GM19455 (cell line): ENCODE measurements around the gene AREG.

Experiments
- ATAC-seq: cut with Tn5 transposase; IDR thresholded peaks from one replicate; pipeline ENCODE4 v1.9.1; 2021; ENCODE audit not compliant: unreplicated experiment

Gene AREG

DNA sequence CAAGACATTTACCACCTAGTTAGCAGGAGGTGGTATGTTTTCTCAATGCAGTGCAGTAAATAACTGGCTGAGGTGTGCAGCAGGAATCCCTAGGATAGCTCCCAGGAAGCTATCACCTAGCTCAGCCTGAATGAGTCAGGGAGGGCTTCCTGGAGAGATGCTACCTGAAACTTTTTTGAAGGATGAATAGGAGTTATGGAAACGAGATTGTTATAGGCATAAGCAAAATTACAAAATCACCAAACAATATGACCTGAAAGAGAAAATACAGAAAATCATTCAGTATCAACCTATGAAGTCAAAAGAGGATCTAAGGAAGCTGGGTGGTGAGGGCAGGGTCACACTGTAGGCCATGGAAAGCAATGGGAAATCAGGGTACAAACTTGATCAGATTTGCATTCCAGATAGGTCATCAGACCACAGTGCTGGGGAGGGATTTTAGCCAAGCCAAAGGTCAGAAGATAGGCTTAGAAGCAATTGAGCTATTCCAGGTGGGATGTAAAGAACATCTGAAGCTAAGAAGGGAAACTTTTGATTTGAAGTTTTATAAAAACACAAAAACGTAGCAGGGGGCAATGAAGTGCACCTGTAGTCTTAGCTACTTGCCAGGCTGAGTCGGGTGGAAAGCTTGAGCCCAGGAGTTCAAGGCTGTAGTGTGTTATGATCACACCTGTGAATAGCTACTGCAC is 11.3 kb downstream of the AREG start:
- ATAC-seq = no peak

DNA sequence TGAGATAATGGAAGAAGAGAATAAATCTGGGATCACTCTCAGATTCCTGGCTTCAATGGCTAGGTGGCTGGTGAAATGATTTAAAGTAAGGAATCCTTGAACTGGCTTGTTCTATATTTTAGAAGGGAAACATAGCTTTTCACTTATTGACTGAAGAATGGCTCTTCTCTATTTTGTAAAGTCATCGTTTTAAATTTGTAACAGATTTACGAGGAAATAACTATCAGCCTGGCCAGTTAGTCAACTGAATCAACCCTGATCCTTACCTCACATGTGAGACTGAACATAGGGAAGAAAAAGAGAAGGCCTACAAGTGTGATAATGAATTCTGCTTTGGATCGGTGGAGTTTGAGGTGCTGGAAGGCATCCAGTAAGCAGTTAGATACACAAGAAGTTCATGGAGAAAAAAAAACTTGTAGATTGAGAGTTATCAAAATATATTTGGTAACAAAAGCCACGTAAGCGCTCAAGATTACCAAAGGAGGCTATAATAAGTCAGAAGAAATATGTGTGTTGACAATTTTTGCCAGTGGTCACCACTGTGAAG is 12.0 kb downstream of the AREG start:
- ATAC-seq = no peak

DNA sequence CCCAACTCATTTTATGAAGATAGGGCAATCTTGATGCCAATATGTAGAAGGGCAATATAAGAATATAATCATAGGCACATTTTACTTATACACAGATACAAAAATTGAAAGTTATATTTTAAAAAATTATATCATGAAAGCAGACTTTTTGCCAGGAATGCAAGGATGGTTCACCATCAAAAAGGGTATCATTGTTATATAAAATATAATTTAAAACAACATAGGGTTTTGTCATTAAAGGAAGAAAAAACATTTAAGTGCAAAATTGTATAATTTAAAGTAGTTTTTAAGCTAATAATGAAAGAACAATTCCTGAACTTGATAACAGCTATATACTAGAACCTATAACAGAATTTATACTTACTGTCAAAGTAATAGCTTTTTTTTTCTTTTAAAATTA is 15.9 kb downstream of the AREG start:
- ATAC-seq = no peak

DNA sequence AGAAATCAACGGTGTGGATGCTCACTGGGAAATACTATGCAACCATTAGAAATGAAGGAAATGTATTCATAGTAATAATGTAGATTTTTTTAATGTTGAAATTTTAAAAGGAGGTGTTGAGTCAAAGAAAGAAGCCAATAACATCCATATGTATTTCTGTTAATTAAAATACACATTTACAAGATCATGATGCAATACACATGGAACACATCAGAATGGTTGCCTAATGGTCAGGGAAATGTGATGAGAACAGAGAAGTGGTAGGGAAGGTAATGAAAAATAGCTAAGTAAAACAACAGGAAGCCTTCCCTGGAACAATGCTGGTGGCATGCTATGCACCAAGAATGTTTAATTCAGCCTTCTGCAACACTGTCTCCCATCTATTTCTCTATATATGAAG is 18.2 kb downstream of the AREG start:
- no peak for ATAC-seq

DNA sequence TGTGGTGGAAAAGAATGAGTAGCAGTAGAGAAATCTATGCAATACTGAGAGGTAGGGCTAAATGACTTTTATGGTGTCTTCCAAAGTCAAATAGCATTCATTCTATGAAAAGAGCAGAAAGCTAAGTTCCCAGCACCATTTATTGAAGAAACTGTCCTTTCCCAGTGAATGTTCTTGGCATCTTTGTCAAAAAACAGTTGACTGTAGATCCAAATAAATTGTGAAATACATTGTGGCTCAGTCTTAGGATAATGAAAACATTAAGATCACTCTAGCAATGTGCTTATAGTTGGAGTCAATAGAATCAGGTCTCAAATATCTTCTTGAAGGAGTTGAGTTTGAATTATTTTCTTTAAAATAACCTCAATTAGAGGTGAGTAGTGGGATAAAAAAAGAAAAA is 19.4 kb downstream of the AREG start:
- ATAC-seq = no peak

DNA sequence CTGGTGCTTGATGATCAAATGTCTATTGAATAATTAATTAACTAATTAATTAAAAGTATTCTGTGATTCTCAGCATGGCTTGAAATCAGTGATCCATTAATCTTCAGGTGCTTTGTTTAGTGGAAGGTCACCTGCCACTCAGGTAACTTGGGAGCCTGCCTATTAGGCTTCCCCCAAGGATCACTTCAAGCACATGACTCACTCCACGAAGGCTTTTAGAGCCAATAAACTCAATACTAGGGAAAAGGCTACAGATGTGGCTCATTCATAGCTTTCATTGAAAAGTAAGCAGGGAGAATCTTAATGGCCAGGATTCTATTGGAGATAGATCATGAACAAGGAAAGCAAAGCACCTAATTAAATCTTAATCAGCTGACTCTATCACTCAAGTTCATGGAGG is 21.3 kb downstream of the AREG start:
- ATAC-seq = no peak

DNA sequence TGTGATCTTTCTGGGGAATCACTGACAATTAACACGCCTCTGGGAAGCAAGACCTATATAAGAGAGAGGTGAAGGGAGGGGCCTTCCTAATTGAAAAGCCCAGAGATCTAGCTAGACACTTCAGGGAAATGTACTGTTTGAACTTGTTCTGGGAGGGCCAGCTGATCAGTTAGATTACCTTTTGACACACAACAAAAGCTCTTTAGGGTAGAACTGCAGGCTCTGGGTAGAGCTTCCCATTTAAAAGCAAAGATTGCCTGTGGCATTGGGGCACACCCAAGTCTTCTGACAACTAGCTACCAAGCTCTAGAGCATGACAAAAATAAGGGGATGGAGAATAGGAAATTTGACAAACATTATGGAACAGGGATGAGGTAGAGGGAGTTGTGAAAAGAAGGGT is 26.3 kb downstream of the AREG start:
- ATAC-seq = no peak

DNA sequence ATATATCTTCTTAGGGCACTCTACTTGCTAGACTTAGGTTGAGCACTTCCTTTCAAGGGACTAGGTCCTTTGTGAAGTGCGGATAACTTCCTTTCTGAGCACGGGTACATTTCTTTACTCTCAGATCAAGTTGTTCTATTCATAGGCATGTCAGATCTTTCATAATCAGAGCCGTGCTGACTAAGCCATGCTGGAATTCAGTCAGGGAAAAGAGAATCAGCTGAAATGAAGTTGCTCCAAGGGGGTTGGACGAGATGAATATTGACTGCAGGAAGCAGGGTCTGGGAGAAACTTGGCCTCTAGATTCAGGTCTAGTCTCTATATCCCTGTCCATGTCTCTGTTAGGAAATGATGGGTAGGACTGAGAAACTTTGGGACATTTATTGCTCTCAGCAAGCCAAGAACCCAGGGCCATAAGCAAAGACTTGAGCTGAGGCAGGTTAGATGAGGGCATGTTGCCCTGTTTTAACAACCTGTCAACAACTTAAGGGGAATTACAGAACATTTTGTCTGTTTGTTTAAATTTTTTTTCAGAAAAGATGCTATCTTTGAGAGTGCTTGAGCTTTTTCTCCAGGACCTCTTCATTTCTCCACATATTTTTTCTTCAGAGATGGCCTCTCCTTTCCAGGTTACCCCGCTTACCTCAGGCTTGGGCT is 28.3 kb downstream of the AREG start:
- no peak for ATAC-seq

DNA sequence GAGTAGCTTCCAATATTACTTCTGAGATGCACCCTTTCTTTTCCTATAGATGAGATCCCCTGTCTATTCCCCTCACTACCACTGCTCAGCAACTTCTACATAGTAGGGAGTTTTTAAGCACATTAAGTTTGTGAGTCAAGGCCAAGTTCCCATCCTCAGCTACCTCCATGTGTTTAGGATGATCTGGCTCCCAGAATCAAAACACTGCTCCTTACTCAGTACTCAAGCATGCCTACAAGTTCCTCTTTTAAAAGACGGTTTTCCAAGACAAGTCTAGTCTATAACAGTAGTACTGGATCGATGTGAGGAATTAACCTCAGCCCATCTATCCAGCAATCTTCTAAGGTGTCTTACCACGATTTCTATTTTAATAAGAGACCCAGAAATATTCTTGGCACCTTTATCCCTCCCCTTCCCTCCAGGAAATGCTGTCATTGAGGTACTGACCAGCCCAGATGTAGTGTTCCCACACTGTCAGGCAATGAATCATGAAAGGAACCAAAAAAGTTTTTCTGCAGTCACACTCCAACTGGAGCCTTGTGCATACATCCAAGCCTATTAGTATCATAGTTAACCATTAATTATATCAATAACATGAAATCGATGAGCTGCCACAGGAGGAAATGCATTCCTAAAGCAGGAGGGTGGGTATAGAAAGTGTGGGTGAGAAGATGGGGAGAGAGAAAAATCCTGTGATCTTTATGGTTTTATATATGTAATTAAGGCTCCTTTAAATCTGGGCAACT is 29.6 kb downstream of the AREG start:
- no peak for ATAC-seq

DNA sequence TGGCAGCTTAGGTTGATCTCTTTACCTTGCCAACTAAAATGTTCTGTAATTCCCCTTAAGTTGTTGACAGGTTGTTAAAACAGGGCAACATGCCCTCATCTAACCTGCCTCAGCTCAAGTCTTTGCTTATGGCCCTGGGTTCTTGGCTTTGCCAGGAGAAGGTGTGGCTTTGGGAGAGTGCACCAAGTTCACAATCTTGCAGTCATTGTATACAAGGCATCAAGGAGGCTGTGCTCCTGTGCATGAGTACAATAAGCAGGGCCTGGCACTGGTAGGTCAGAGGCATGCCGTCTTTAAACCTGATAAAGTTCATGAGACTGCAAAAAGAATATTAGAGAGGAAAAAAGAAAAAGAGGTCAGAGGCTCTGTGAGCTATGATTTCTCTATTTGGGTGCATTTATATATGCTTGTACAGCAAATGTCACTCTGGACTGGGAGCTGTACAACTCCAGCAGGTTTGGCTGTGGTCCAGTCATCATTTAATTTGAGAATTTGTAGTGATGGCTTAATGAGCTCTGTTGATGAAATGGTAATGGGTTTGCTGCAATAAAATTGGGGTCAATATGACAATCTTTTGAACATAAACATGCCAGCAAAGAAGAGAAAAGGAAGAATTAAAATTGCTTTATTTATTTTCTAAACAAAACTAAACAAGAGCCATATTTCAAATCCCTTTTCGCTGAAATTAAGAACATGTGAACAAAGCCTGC is 30.3 kb downstream of the AREG start:
- ATAC-seq = no peak

DNA sequence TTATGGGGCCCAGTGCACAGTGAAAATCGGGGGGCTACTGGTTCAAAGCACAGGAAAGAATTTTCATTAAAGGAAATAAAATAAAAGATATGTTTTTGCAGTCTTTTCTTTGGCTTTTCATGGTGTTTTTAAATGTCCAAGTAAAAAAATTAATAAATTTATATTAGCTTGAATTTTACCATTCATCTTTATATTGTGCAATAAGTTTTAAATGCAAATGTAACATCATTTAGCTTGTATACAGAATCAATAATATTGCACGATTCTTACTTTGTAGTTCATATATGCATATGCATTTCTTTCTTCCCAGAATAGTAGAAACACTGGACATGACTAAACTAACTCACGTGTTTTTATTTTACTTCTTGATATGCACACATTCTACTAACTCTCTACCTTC is 31.0 kb downstream of the AREG start:
- no peak for ATAC-seq

DNA sequence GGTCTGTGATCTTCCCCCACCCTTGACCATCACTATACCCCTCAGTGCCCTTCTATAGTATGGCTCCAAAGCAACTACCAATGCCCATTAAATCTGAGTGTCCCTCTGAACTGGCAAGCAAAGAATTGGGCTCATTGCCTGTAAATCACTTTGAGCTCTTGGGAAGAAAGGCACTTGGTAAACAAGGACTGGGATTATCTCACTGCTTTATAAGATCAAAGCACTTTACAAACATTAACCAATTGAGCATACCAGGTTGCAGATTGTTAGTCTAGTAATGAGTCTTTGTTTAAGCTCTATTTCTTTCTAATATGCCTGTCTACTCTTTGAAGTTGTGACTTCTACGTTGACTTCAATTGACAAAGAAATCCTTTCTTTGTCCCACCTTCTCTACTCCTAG is 34.1 kb downstream of the AREG start:
- ATAC-seq = no peak

DNA sequence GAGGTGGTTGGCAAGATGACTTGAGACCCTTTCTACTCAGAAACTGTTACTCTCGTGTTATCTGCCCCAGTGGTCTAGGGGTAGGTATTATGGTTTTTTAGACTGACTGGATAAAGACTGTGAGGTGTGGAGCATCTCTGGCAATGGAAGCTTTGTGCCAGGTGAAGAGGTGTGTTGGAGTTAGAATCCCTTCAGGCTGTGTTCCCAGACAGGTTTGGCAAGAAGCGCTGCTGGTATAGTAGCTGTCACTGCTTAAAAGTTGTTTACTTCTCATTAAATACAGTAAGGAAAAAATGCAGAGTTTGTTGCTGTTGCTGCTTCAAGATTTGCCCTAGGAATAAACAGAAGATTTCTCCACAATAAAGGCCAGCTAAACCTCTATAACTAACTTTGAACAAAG is 35.3 kb downstream of the AREG start:
- ATAC-seq = no peak

DNA sequence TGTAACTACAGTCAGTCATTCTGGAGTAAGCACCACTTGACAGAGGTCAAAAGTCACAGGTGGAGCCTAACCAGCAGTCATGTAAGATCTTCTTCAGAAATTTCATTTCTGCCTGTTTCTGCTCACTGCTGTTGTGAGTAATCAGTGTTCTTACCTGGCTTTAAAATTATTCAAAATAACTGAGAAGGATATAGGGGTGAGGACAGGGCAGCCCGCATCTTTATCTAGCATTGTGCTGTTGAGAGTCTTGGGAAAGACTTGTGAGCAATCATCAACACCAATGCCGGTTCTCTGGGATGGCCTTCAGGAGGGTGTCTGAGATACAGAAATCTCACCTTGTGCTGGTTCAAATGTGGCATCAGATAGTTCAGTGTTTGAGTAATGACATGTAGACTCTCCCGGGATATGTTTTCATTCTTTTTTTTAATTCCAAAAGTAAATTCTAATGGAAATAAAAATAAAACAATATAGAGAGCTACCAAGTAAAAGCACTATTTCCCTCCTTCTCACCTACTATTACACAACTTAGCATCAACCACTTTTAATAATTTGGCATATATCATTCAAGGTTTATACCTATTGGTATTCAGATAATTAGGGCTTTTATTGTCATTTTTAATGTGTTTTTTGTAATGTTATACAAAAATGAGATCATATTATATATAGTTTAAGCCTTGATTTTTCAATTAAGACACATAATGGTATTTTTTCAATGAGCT is 37.1 kb downstream of the AREG start:
- ATAC-seq = no peak

DNA sequence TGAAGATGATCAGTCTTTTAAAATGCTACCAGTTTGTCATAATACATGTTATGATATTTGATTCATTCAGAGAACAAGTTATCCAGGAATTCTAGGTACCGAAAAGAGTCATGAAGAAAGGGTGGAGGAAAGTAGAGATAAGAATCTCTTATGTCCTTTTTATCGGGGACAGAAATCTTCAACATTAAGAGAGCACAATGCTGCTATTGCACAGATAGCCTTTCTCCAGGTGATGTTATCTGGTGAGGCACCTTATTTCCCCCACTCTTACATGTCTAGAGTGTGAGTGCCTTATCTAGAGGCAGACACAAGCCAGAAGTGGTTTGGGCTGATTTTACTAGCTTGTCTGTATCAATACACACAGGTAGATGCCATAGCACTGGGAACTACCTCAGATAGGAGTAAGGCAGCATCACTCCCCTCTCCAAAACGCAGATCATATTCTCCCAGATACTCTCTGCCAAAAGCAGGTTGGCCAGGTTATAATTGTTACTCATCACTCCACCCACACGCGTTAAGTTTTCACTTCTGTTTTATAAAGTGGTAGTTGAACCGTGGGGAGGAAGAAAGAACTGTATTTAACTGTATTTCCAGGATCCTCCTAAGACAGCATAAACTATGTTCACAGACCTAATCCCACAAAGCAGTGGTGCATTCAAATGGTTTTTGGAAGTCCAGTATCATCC is 38.4 kb downstream of the AREG start:
- ATAC-seq = no peak

DNA sequence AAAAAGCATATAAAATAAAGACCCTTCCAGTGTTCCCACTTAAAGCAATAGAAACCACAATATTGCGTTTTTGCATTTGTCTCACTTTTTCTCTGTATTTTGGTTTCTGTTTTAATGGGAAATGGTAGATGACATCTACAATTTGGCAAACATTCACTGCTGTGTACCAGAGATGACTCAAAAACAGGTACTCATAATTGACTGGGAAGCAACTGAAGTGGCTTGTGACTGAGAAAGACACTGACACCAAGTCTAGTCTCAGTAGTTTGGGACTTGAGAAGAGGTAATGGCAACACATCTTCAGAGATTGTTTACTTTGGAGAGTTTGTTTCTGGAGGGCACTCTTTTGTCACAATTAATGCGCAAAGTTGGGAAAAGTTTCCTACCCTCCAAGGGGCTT is 42.0 kb downstream of the AREG start:
- ATAC-seq = no peak

DNA sequence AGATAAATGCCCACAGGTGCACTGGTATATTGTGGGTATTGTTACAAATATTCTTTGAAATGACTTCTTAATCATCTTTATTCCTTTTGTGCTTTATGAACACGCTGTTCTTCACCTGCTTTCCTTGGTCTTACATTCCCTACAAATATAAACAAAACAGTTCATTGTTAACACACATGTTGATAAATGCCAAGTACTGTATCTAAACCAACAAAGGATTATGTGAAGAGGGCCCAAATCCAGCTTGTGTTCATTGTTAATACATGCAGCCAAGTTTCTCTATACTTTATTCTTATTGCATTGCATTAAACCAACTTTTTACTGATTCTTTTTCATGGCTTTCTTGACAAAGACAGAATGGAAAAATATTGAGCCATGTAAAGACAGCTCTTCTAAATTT is 42.8 kb downstream of the AREG start:
- no peak for ATAC-seq

DNA sequence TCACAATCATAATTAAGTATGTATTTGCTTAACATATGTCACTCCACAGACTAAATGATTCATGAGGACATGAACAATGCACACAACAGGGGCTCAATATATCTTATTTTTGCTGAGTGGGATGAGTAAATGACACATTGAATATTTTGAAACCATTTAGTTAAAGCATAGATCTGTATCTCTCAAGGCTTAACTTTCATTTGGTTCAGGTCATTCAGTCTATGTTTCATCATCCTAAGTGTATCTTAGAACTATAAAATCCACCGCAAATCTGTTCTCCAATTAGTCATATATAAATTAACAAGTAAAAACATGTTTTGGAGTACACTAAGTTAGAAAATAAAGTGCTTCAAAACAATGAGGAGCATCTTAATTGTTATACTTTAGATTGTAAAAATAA is 45.8 kb downstream of the AREG start:
- ATAC-seq = no peak

DNA sequence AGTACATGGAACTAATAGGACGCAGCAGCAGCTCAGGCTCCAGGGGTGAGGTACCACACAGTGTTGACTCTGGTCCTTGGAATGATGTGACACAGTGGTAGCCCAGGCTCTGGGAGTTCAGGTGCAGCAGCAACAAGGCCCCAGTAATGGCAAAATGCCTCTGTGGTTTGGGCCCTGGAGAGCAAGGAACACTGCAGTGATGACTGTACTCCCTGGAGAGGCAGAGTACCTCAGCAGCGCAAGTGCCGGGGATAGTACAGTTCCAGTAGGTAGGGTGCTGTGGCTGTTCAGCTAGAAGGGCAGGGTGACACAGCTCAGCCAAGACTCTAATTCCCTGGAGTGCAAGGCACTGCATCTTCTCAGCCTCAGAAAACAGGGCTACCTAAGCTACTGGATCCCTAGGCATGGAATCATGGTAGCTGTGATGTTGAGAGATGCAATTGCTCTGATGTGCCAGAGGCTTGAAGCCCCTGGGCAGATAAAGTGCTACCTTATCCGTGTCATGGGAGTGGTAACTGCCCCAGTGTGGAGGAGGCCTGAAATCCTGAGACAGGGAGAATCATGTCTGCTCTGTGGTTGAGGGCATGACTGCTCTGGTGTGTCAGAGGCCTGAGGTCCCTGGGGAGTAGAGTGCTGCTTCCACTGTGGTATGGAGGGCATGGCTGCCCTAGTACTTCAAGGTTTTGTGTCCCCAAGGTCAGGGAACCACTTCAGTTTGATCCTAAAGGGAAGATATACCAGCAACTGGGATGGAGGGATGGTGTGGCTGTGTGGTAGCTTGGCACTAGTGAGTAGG is 55.2 kb downstream of the AREG start:
- ATAC-seq = no peak
